Mesodermal cell (in vitro differentiated cells): ENCODE data around the gene FAAP24.
"Not testable (repeated sequence)": the region's sequence is repeated elsewhere in the genome, so short reads cannot be mapped to it uniquely, and the experiment has no call there.

ENCODE experiments used
- H3K27ac ChIP-seq: 2 replicates; pipeline ENCODE4 v1.7.0; 2013; ENCODE audit warnings: mild to moderate bottlenecking, low read depth, low read length, moderate library complexity; ENCODE audit not compliant: severe bottlenecking
- H3K36me3 ChIP-seq: 2 replicates; pipeline ENCODE4 v1.7.1; 2013; ENCODE audit warnings: mild to moderate bottlenecking, low read length, moderate library complexity; ENCODE audit not compliant: control insufficient read depth, insufficient read depth
- H3K4me1 ChIP-seq: one replicate; pipeline ENCODE4 v1.7.1; 2013; ENCODE audit warnings: mild to moderate bottlenecking, low read length; ENCODE audit not compliant: insufficient read depth, control insufficient read depth, poor library complexity, severe bottlenecking
- H3K4me3 ChIP-seq: 2 replicates; pipeline ENCODE4 v1.7.0; 2013; ENCODE audit warnings: low read length, control low read depth, mild to moderate bottlenecking; ENCODE audit not compliant: insufficient read depth, poor library complexity, severe bottlenecking; ENCODE audit errors: extremely low read depth
- H3K9me3 ChIP-seq: 2 replicates; pipeline ENCODE4 v1.7.1; 2013; ENCODE audit warnings: mild to moderate bottlenecking, low read length, moderate library complexity; ENCODE audit not compliant: control insufficient read depth
- whole genome bisulfite sequencing, 2 experiments: methylation state at CpG; one replicate each; pipeline ENCODE4 v1.1.5; 2013; ENCODE audit warnings: missing lambda C conversion rate in 2 of 2; ENCODE audit not compliant: insufficient coverage in 2 of 2; 5-methylcytosine and 5-hydroxymethylcytosine counted together

The FAAP24 gene

DNA sequence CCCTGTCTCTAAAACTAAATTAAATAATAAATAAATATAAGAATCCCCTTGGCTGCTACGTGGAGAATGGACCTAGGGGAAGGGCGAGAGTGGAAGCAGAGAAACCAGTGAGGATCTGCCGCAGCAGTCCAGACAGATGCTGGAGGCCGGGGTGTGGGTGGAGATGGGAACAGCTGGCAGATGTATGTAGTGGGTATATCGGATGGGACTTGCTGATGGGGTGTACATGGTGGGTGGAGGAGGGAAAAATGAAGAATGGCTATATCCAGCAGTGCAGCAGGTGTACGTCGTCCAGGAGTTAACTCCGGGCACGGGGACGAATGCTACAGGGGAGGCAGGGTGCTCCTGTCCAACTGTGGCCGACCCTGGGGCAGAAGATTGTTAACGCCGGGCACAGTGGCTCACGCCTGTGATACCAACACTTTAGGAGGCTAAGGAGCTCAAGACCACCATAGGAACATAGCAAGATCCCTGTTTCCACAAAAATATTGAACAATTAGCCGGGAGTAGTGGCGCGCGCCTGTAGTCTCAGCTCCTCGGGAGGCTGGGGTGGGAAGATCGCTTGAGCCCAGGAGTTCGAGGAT is 938 bp upstream of the FAAP24 start:
- Histone ChIP-seq H3K27ac (no peak overlapping the region), H3K9me3 (no peaks in the 10 kb centered on the region), H3K4me3 (peak overlapping the region; percentile 82), H3K36me3 (peaks cover 29% of the 10 kb centered on the region), H3K4me1 (no peaks in the 10 kb centered on the region)
- 35 to 40% methylated on average over 13 to 17 of the region's 21 CpGs for WGBS, 2 experiments

DNA sequence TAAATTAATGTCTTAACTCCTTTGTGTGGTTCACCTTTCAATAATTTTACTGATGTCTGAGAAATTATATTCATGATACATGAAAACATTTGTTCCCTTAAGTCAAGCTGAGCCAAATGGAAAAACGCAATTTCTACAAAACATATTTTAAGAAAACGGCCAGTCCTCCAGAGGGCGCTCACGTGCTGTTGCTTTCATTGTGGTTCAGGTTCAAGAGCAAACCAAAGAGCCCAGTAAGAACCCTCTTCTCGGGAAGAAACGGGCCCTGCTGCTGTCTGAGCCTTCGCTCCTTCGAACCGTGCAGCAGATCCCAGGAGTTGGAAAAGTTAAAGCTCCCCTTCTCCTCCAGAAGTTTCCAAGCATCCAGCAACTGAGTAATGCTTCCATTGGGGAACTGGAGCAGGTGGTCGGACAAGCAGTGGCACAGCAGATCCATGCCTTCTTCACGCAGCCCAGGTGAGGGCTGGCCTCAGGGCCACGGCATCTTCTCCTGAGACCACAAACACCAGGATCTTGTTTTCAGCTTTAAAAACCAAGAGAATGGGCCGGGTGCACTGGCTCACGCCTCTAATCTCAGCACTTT is 4.3 kb downstream of the FAAP24 start:
- H3K4me1 ChIP-seq: no peaks in the 10 kb centered on the region
- H3K27ac ChIP-seq: no peak overlapping the region
- 56 to 59% methylated on average over 13 to 14 of the region's 14 CpGs for WGBS, 2 experiments
- no peaks in the 10 kb centered on the region for H3K9me3 ChIP-seq
- H3K36me3 ChIP-seq: peaks cover 23% of the 10 kb centered on the region
- H3K4me3 ChIP-seq: no peak overlapping the region

- Histone ChIP-seq H3K9me3 (no peaks in the 10 kb centered on the region), H3K27ac (no peak overlapping the region), H3K4me3 (no peak overlapping the region), H3K36me3 (peaks cover 23% of the 10 kb centered on the region), H3K4me1 (no peaks in the 10 kb centered on the region)
- 89 to 96% methylated on average over 5 to 7 of the region's 7 CpGs for WGBS, 2 experiments
Observed at GRCh38 chr19:32977280-32977679, 5.2 kb downstream of the FAAP24 start.

DNA sequence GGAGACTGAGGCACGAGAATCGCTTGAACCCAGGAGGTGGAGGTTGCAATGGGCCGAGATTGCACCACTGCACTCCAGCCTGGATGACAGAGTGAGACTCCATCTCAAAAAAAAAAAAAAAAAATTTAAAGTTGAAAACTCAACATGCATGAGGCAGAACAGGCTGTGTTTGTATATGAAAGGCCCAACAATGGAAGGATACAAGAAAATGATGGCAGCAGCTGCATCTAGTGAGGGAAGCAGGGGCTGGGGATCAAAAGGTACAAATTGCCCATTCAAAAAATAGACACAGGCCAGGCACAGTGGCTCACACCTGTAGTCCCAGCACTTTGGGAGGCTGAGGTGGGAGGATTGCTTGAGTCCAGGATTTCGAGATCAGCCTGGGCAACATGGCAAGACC is 5.8 kb downstream of the FAAP24 start:
- not testable (repeated sequence) for H3K9me3 ChIP-seq, H3K4me1 ChIP-seq, H3K27ac ChIP-seq, H3K4me3 ChIP-seq
- peaks cover 23% of the 10 kb centered on the region for H3K36me3 ChIP-seq
- WGBS, 2 experiments: no CpG with 5 or more reads among the region's 4 CpGs

DNA sequence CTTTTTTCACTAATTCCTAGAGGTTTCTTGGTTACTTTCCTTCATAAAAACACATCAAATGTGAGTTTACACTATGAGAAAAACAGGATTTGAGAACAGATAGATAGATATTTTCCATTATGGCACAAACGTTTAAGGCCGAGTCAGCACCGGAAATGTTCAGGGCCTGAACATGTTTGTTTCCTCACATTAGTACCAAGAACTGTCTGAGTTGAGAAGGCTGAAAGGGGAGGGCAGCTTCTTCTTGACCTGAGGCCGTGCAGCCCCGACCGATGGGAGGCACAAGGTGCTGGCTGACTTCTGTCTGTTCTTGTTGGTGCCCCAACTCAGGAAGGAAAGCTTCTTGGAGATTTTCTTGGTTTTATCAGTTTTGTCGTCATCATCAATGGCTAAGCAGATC is 7.8 kb downstream of the FAAP24 start:
- H3K27ac ChIP-seq, H3K4me1 ChIP-seq, H3K9me3 ChIP-seq, H3K4me3 ChIP-seq: not testable (repeated sequence)
- H3K36me3 ChIP-seq: peaks cover 23% of the 10 kb centered on the region
- 83 to 100% methylated on average over 1 of the region's 7 CpGs for WGBS, 2 experiments

GRCh38 chr19:32982488-32982887 is 10.4 kb downstream of the FAAP24 start:
- H3K9me3 ChIP-seq, H3K27ac ChIP-seq, H3K4me3 ChIP-seq, H3K4me1 ChIP-seq: not testable (repeated sequence)
- WGBS, 2 experiments: 100% methylated on average over 2 to 3 of the region's 6 CpGs
- H3K36me3 ChIP-seq: peaks cover 21% of the 10 kb centered on the region

- 93 to 100% methylated on average over 3 to 5 of the region's 5 CpGs for WGBS, 2 experiments
- H3K4me3 ChIP-seq, H3K27ac ChIP-seq, H3K4me1 ChIP-seq, H3K9me3 ChIP-seq: not testable (repeated sequence)
- peaks cover 22% of the 10 kb centered on the region for H3K36me3 ChIP-seq
Observed at GRCh38 chr19:32988254-32988653, 16.2 kb downstream of the FAAP24 start.

DNA sequence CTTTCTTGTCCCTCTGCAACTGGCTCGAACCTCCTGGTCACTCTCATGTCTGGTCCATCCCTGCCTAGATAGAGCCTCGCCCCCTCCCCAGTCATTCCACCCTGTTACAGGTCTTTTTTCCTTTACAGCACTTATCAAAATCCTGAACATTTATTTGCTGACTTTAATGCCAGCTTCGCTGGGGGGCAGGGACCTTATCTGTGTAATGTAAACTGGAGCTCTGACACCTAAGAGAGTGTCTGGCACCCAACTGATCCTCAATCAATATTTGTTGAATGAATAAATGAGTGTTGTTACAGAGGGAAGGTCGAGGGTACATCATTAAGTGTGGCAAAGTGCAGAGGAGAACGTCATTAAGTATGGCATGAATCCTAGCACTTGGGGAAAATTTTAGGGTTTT is 16.7 kb downstream of the FAAP24 start:
- no peak overlapping the region for H3K27ac ChIP-seq
- H3K9me3 ChIP-seq: no peaks in the 10 kb centered on the region
- WGBS, 2 experiments: 79 to 91% methylated on average over 3 to 5 of the region's 5 CpGs
- H3K36me3 ChIP-seq: peaks cover 24% of the 10 kb centered on the region
- no peaks in the 10 kb centered on the region for H3K4me1 ChIP-seq
- no peak overlapping the region for H3K4me3 ChIP-seq

GRCh38 chr19:32995966-32996365 is 23.9 kb downstream of the FAAP24 start:
- not testable (repeated sequence) for H3K4me3 ChIP-seq, H3K27ac ChIP-seq, H3K9me3 ChIP-seq, H3K4me1 ChIP-seq
- WGBS, 2 experiments: 90 to 98% methylated on average over 10 to 11 of the region's 17 CpGs
- peaks cover 12% of the 10 kb centered on the region for H3K36me3 ChIP-seq

DNA sequence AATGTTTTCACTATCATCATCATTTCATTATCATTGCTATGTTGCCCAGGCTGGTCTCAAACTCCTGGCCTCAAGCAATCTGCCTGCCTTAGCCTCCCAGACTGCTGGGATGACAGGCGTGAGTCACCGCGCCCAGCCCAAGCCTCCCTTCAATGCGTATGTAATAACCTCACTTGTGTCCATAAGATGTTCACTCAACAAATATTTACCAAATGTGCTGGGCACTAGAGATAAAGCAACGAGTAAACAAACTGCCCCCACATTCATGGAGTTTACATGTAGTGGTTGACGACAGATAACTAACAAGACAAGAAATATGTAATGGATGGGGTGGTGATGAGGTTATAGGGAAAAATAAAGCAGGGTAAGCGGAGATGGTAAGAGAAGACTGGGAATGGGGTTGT is 25.0 kb downstream of the FAAP24 start:
- H3K4me1 ChIP-seq, H3K4me3 ChIP-seq, H3K27ac ChIP-seq, H3K9me3 ChIP-seq: not testable (repeated sequence)
- 70 to 75% methylated on average over 4 to 5 of the region's 7 CpGs for WGBS, 2 experiments
- H3K36me3 ChIP-seq: peaks cover 15% of the 10 kb centered on the region

- H3K36me3 ChIP-seq: peaks cover 15% of the 10 kb centered on the region
- H3K27ac ChIP-seq: no peak overlapping the region
- H3K9me3 ChIP-seq: no peaks in the 10 kb centered on the region
- WGBS, 2 experiments: 92 to 95% methylated on average over 14 of the region's 14 CpGs
- no peak overlapping the region for H3K4me3 ChIP-seq
- H3K4me1 ChIP-seq: no peaks in the 10 kb centered on the region
Observed at GRCh38 chr19:32997716-32998355, 25.8 kb downstream of the FAAP24 start.
